Ovary (tissue), 9 donors: ENCODE results near the gene LIN28B. TPM values are rescaled to one million over a fixed set of nuclear protein-coding genes. Genes with fewer than 3 reads are reported as not detected.
"Not testable (repeated sequence)": the region's sequence is repeated elsewhere in the genome, so short reads cannot be mapped to it uniquely, and the experiment has no call there.

Source experiments
- DNase-seq, 5 donors: peaks; one replicate each; pipeline ENCODE4 v3.0.0-alpha.2; 2019 to 2020
- H3K27ac ChIP-seq, 2 donors: fragments of 200-600 bp; one replicate each; pipeline versions ENCODE4 v1.5.1 to v1.8.0; 2019 to 2022
- H3K27me3 ChIP-seq: fragments of 200-600 bp; one replicate; pipeline ENCODE4 v1.8.0; 2022
- H3K36me3 ChIP-seq: fragments of 200-600 bp; sonication (generic); one replicate; pipeline ENCODE4 v1.5.1; 2019
- H3K4me1 ChIP-seq: one replicate; pipeline ENCODE4 v1.8.1; 2013; ENCODE audit warnings: mild to moderate bottlenecking, moderate library complexity; ENCODE audit not compliant: insufficient read depth
- H3K4me3 ChIP-seq: fragments of 200-600 bp; sonication (generic); one replicate; pipeline ENCODE4 v1.5.1; 2017
- H3K9me3 ChIP-seq, 2 donors: fragments of 200-600 bp in 1 of 2; sonication (generic) in 1 of 2; one replicate each; pipeline versions ENCODE4 v1.5.1 to v1.8.1; 2013 to 2019; ENCODE audit warnings: mild to moderate bottlenecking in 1 of 2, moderate library complexity in 1 of 2
- CTCF ChIP-seq, 3 donors: fragments of 450-650 bp in 2 of 3; fragments of 200-600 bp in 1 of 3; IDR thresholded peaks; one replicate each; pipeline versions ENCODE4 v1.5.1 to v1.8.0; 2016 to 2022; ENCODE audit warnings: antibody characterized with exemption in 3 of 3, mild to moderate bottlenecking in 1 of 3
- EP300 ChIP-seq: sonication (generic); formaldehyde crosslinking; IDR thresholded peaks from one replicate; pipeline ENCODE4 v1.6.1; 2017; ENCODE audit warnings: antibody characterized with exemption
- POLR2A ChIP-seq: fragments of 450-650 bp; IDR thresholded peaks from one replicate; pipeline ENCODE4 v1.6.1; 2017; ENCODE audit warnings: antibody characterized with exemption, mild to moderate bottlenecking, moderate library complexity
- WGBS, 3 donors: extraction: QIAGEN DNeasy Blood & Tissue Kit in 1 of 3; methylation state at CpG; one replicate each; pipeline versions ENCODE4 v1.1.5 to v1.1.7; 2013 to 2017; 5-methylcytosine and 5-hydroxymethylcytosine counted together
- intact Hi-C, 4 donors: fragments of 100-400 bp; cut with DNase I; formaldehyde crosslinking; loops; one replicate each; pipeline versions ENCODE4 v1.11.0 to v1.15.1; 2022 to 2023
- polyA plus RNA-seq, 2 donors: library from polyadenylated mRNA; stranded (reverse); fragments of 200-250 nt in 1 of 2; fragments of 350-450 nt in 1 of 2; fragmentation: Illumina TruSeq in 1 of 2; extraction: RNeasy Lipid Tissue Mini Kit (QIAGEN cat#74804) in 1 of 2; gene quantifications; one replicate each; pipeline ENCODE4 v1.2.3, GENCODE V29; 2013 to 2014
- total RNA-seq, 7 donors: library from RNA; depleted of rRNA in 2 of 7; stranded (reverse); fragments of >200 nt in 2 of 7; fragmentation: NEBNext Ultra II Directional in 3 of 7; extraction: Animal tissue kit (Norgen Biotek cat#: 25700) in 3 of 7; gene quantifications; one replicate each; pipeline versions ENCODE4 v1.1.0 to v1.2.4, GENCODE V29; 2016 to 2023
- donor health status: DM: no; HTN: no; CAD: no; lungs with moderate emphysema.
- donor health status: DM: no; HTN: no; CAD: no.
- donor health status: Bipolar disorder and iron deficiency.
- donor health status: DM: yes; HTN: yes; CAD: no.
- donor health status: DM: no; HTN: no; CAD: no.
- donor health status: DM: yes; HTN: yes; CAD: no.

LIN28B gene
- total and polyA plus RNA-seq, 9 donors: 0.15 TPM; not detected in 8

GRCh38 chr6:105068407-105068806 lies 111.5 kb downstream of the LIN28B start:
- Histone ChIP-seq H3K27me3 (no peaks in the 10 kb centered on the region), H3K27ac (no peak overlapping the region), H3K36me3 (no peaks in the 10 kb centered on the region), H3K9me3 (no peaks in the 10 kb centered on the region), H3K4me3 (no peak overlapping the region), H3K4me1 (no peaks in the 10 kb centered on the region)
- DNase-seq: no peak
- TF ChIP-seq EP300 (no peak), POLR2A (no peak), CTCF (IDR thresholded peaks at IDR 0.05) (no peak)
- WGBS, 3 donors: 64 to 76% (median 71%) methylated on average over 2 of the region's 2 CpGs
- intact Hi-C loops: no loop called here

- TF ChIP-seq POLR2A: no peak
- no peak for TF ChIP-seq CTCF (IDR thresholded peaks at IDR 0.05)
- TF ChIP-seq EP300: no peak
- no peak overlapping the region for H3K4me3 ChIP-seq
- no peaks in the 10 kb centered on the region for H3K4me1 ChIP-seq
- DNase-seq: no peak
- WGBS, 3 donors: 61 to 81% (median 67%) methylated on average over 1 of the region's 1 CpG
- H3K27ac ChIP-seq: no peak overlapping the region
- no peaks in the 10 kb centered on the region for H3K27me3 ChIP-seq
- intact Hi-C loops: loop anchor here in 2 of 4 donors (10.0 kb wide), 1 partner anchor 75 kb away; no protein-coding TSS in a partner anchor
- no peaks in the 10 kb centered on the region for H3K36me3 ChIP-seq
- H3K9me3 ChIP-seq: no peaks in the 10 kb centered on the region
These were observed 113.0 kb downstream of the LIN28B start for GRCh38 chr6:105069821-105070445.

- no peaks in the 10 kb centered on the region for H3K36me3 ChIP-seq
- H3K4me1 ChIP-seq: no peaks in the 10 kb centered on the region
- intact Hi-C loops: loop anchor here in 2 of 4 donors (10.0 kb wide), 1 partner anchor 78 kb away; no protein-coding TSS in a partner anchor
- H3K27ac ChIP-seq: no peak overlapping the region
- TF ChIP-seq POLR2A: no peak
- TF ChIP-seq EP300: no peak
- no peak for TF ChIP-seq CTCF (IDR thresholded peaks at IDR 0.05)
- no peaks in the 10 kb centered on the region for H3K9me3 ChIP-seq
- no peak for DNase-seq
- H3K27me3 ChIP-seq: no peaks in the 10 kb centered on the region
- no peak overlapping the region for H3K4me3 ChIP-seq
These were observed 115.9 kb downstream of the LIN28B start for GRCh38 chr6:105072798-105073199.

- no peak for TF ChIP-seq POLR2A
- no peak for TF ChIP-seq CTCF (IDR thresholded peaks at IDR 0.05)
- TF ChIP-seq EP300: no peak
- DNase-seq: no peak
- intact Hi-C loops: loop anchor here in 2 of 4 donors (10.0 kb wide), 1 partner anchor 80 kb away; no protein-coding TSS in a partner anchor
- Histone ChIP-seq H3K27me3 (no peaks in the 10 kb centered on the region), H3K36me3 (no peaks in the 10 kb centered on the region), H3K4me1 (no peaks in the 10 kb centered on the region), H3K4me3 (no peak overlapping the region), H3K9me3 (no peaks in the 10 kb centered on the region), H3K27ac (no peak overlapping the region)
These were observed 118.3 kb downstream of the LIN28B start for GRCh38 chr6:105075210-105075609.

- H3K36me3 ChIP-seq, H3K9me3 ChIP-seq, H3K4me1 ChIP-seq, DNase-seq, H3K27ac ChIP-seq, H3K27me3 ChIP-seq, H3K4me3 ChIP-seq: not testable (repeated sequence)
- 82 to 89% (median 87%) methylated on average over 8 of the region's 8 CpGs for WGBS, 3 donors
- intact Hi-C loops: loop anchor here in 2 of 4 donors (10.0 kb wide), 1 partner anchor 82 kb away; no protein-coding TSS in a partner anchor
These were observed 119.5 kb downstream of the LIN28B start for GRCh38 chr6:105076418-105076817.
